NCI-H2171 treated with DMSO at 0.1 percent for 48 hours (cell line): ENCODE data around the gene HPCAL4.

Source experiments
- DNase-seq: peaks from one replicate; lab custom pipeline; 2025; lab: John Stamatoyannopoulos, UW

HPCAL4 gene

DNA sequence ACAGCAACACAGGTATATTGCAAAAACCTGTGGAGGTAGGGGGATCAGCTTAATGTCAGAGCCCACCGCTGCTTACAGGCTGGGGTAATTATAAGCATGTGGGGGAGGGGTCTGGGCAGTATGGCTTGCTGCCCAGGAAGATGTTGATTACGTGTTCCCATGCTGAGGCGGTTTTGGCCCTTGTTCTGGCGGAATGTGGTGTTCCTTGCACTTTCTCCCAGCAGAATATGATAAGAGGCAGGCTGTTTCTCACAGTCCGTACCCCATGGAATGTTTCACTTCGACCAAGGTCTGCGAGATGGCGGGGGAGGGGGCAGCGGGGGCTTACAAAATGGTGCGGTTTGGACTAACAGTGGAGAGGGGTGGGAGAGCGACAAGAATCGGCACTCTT is 9.8 kb upstream of the HPCAL4 start:
- no peak for DNase-seq

DNA sequence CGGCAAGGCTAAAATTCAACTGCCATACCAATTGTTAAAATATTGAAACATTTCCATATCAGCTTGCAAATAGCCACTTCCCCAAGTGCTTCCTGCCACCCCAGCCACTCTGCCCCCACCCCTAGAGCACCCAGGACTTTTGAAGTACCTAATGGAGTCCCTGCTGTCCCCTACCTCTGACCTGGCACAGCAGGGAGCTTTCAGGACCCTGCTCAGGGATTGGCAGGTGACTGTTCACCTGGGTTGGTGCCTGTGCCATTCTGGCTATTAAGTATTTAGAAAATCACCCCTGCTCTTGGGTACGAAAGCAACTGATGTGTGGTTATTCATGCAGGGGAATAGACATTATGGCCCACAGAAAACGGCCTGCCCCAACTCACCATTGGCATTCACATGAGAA is 9.1 kb upstream of the HPCAL4 start:
- DNase-seq = no peak

GRCh38 chr1:39699419-39699818 is 8.2 kb upstream of the HPCAL4 start:
- no peak for DNase-seq

GRCh38 chr1:39698568-39698967 is 7.3 kb upstream of the HPCAL4 start:
- DNase-seq = no peak

- DNase-seq = no peak
These were observed 5.2 kb upstream of the HPCAL4 start for GRCh38 chr1:39696448-39696847.

DNA sequence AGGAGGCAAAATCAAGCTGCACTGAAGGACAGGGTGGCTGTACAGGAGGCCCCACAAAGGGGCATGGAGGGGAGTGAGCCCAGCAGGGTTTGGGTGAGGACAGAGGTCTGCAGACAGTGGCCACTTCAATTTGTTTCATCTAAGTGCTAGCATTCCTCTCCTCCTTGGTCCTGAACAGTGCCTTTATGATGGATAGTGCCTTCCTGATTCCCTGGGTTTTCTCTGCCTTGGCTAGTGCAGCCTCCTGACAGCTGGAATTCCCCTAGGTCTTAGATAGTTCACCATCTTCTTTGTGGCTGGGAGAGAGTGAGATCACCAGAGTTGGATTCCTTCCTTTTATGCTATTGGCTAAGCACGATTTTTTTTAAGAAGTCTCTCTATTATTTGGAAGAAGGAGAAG is 3.8 kb upstream of the HPCAL4 start:
- no peak for DNase-seq

DNA sequence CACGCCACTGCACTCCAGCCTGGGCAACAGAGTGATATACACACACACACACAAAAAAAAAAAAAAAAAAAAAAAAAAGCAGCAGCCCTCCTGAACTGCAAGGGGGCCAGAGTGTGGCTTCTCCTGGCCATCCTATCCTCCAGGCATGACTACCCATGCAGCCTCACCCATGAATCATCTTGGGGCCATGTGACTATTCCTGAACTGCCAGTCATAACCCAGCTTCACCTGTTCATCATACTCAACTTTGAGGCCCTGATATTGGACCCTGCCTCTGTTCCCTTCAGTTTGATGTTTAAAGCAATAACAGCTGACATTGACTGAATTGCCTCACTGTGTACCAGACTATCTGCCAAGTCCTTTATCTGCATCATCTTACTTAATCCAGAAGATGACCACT is 2.8 kb upstream of the HPCAL4 start:
- DNase-seq = no peak

DNA sequence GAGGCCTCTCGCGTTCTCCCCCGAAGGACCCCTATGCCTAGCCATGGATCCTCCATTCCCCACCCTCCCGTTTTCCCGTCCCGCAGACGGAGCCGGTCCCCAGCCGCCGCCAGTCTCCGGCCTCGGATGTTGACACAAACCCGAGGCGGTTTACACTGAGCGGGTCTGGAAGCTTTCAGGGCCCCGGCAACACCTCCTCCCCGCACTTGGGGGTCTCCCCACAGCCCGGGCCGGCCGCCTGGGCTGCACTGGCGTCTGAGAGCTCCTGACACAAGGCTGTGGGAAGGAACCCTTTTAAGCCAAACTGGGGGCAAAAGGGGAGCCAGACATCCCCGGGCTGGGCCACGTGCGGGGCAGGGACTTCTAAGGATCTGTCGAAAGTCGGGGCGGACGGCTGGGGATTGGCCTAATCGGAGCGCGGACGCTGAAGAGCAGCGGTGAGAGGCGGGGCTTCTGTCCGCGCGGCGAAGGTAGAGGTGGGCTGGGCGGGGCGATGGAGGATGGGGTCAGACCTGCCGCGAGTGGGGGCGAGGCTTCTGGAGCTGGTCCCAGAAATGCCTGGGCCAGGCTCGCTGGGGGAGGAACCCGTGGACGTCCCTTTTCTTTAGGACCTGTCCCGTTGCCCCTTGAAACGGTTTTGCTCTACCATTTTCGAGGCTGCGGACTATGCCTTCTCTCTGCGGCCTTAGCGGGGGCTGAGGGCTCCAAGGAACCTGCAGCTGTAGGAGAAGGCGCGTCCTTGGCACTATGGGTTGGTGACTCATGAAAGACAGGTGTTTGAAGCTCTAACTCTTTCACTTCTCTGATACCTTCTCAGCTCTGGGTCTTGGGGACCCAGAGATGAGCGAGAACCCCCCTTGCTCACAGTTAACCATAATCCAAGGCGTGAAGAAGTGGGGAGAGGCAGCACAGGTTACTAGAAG is 1.2 kb upstream of the HPCAL4 start:
- peak; percentile 36 for DNase-seq

DNA sequence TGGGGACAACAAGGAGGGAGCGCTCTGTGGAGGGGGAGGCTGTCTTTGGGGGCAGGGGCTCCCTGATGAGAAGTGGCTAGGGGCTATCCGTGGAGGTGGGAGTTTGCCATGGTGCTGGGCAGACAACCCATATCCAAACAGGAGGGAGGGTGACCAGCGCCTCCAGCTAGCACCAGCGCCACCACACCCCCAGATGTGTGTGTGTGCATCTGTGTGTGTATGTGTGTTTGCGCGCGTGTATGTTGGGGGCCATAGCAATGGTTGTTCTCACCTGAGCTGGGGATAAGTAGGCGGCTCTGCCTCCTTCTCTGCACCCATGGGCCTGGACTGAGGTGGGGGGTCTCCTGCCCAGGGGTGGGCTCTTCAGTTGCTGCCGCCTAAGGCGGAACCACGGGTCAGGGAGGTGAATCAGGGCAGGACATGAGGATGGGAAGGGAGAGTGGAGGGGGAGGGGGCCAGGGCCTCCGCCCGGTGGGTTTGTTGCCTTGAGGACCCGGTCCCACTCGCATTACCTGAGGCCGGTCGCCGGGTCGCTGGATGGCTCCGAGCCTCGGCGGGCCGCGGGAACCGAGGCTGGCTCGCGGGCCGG is 345 bp downstream of the HPCAL4 start:
- no peak for DNase-seq

- no peak for DNase-seq
These were observed 1.0 kb downstream of the HPCAL4 start for GRCh38 chr1:39690225-39690624.

DNA sequence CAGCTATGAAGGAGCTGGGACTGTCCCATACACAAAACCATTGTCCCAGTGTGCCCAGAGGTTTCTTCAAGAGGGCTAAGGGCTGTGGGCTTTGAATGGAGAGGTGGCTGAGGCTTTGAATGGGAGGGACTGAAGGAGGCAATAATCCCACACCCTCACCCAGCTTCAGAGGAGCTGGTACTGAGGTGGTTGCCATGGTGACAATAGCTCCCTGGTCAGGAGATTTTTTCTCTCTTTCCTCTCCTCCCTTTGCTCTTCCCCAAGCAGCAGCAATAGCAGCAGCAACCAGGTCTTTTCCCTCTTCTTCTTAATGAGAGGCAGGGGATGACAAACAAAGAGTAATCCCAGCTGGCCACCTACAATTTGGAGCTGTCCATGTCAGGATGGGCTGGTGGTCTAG is 1.6 kb downstream of the HPCAL4 start:
- no peak for DNase-seq

GRCh38 chr1:39689214-39689613 is 2.0 kb downstream of the HPCAL4 start:
- no peak for DNase-seq

DNA sequence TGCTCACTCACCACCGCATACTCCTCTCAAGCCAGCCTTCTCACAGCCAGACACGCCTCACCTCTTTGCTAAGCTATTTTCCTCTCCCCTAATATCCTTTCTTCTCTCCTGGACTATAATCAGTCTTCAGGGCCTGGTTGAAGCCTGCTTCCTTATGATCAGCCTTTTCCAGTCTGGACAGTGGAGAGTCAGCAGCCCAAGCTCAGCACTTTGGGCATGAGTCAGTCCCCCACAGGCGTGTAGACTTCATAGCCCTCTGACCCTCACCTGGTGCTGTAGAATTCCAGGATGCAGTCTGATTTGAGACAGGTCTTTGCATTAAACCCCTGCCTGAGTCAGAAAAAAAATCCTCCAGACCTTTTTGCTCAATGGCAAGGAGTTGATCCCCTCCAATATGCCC is 2.5 kb downstream of the HPCAL4 start:
- no peak for DNase-seq

DNA sequence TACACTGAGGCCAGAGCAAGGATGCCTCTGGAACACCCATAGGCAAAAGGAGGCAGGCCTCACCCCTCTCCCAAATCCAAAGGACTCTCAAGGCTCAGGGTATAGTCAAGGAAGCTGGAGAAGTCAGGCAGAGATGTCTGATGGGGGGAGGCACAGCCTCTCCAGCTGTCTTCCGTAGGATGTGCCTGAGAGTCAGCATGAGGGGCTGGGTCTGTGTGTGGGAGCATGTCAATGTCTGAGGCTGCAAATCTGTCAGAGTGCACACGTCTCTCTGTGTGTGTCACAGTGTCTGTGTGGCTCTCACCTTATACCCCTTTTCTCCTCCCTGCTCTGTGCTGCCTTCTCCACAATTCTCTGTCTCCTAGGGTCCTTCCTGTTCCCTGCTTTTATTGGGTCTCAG is 4.0 kb downstream of the HPCAL4 start:
- no peak for DNase-seq

DNA sequence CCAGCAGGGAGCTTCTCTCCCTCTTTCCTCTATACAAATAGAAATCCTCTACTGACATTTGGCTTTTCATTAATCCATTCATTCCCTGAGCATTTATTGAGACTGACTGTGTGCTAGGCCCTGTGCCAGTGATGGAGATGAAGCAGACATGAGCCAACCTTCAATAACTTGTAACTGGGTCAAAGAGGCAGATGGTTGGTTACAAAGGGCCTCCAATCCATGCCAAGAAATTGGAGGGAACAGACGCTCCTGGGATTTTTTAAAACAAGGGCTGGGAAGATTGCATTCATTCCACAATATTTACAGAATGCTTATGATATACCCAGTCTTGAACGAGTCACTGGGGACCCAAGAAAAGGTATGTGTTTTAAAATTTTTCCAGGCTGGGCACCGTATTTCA is 6.2 kb downstream of the HPCAL4 start:
- no peak for DNase-seq

DNA sequence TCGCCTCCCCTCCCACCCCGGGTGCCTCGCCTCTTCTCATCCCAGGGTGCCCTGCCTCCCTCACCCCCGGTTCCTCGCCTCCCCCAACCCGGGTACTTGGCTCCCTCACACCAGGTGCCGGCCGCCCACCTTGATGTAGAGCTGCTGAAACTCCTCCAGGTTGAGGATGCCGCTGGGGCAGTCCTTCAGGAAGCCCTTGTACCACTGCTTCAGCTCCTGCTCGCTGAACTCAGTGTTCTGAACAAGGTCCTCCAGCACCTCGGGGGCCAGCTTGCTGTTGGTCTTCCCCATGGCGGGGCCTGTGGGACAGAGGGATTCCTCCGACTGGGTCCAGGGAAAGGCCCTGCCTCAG is 6.9 kb downstream of the HPCAL4 start:
- DNase-seq = no peak

DNA sequence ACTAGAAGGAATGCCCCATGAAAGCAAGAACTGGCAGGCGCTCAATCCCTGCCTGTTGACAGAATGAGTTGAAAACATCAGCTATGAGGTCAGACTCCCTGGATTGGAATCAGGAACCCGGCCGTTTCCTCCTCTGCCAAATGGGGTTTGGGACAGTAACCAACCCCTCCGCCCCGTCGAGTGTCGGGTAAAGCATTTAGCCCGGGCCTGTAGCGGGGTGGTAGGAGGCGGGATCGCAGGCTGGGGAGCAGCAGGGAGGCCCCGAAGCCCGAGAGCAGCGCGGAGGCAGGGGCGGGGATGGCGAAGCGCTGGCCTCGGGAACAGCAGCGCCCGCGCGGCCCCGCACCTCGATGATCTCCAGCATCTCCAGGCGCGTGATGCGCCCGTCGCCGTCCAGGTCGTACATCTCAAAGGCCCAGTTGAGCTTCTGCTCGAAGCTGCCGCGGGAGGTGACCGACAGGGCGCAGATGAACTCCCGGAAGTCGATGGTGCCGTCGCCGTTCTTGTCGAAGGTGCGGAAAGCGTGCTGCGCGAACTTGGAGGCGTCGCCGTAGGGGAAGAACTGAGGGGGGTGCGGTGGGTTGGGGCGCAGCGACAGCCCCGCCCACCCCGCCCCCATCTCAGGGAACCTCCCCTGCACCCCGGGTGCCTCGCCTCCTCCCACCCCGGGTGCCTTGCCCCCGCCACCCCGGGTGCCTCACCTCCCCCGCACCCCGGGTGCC is 7.5 kb downstream of the HPCAL4 start:
- DNase-seq = no peak

DNA sequence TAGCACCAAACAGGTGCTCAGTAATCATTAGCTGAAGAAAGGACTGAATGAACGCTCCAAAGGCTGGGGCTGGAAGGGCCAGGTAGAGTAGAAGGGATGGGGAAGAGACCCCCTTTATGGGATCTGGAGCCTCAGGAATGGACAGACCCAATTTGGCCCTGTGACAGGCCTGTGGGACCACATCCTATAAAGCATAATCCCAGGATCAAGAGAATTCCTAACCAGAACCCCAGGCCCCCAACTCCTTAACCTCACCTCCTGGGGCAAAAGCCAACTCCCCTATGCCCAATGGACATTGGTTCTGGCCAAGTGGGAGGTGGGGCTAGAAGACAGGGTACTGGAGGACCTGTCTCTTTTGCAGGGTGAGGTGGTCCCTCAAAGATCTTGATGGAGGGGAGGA is 9.2 kb downstream of the HPCAL4 start:
- DNase-seq = no peak

DNA sequence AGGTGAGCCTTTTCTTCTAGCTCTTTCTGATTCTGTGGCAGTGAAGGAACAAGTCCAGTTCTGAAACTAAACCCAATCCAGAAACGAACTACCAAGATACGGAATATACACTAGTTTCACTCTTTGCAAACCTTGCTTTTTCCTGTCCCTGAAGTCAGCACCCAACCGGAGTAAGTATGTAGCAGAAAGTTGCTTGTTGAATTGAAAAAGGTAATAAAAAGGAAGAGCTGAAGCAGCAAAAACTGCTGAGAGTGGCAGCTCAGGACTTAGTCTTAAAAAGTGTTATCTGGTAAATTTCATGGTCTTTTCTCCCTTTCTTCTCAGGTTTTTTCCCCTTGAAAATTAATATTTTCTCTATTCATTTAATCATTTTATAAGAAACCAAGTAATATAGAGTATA is 9.9 kb downstream of the HPCAL4 start:
- no peak for DNase-seq

DNA sequence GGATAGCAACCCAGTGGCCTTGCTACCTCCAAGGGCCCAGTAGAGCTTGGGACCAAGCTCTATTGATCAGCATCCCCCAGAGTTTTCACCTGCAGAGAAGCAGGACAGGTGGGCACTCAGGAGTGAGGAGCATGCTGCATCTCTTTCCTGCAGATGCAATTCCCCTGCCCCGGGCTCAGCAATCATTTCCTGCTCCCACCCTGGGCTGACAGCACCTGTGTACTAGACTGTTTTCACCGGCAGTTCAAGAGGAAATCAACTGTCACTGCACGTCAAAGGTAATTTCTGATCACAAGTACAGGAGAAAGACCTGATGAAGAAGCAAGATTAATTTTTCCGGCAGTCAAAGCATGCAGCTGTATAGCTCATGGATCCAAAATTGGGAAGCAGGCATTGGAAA is 10.5 kb downstream of the HPCAL4 start:
- no peak for DNase-seq

DNA sequence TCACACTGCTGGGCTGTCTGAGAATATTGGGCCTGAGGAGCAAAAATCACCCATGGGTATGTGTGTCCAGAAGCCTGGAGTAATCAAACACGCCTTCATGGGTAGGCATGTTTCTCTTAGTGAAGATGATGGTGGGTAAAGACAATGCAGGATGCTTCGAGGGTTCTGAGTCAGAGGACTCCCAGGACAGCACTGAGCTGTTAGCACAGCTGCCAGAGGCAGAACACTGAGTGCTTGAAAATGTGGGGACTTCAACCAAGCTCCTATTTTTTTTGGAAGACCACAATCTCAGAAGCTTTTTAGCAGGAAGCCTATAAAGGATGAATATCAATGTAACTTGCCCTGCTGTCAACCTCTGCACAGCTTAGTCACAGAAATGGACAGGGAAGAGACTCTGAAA is 11.4 kb downstream of the HPCAL4 start:
- no peak for DNase-seq

- no peak for DNase-seq
These were observed 12.3 kb downstream of the HPCAL4 start for GRCh38 chr1:39678889-39679288.

- no peak for DNase-seq
These were observed 13.6 kb downstream of the HPCAL4 start for GRCh38 chr1:39677645-39678044.
